Measurements from ENCODE around the gene KNCN.

Gene KNCN

DNA sequence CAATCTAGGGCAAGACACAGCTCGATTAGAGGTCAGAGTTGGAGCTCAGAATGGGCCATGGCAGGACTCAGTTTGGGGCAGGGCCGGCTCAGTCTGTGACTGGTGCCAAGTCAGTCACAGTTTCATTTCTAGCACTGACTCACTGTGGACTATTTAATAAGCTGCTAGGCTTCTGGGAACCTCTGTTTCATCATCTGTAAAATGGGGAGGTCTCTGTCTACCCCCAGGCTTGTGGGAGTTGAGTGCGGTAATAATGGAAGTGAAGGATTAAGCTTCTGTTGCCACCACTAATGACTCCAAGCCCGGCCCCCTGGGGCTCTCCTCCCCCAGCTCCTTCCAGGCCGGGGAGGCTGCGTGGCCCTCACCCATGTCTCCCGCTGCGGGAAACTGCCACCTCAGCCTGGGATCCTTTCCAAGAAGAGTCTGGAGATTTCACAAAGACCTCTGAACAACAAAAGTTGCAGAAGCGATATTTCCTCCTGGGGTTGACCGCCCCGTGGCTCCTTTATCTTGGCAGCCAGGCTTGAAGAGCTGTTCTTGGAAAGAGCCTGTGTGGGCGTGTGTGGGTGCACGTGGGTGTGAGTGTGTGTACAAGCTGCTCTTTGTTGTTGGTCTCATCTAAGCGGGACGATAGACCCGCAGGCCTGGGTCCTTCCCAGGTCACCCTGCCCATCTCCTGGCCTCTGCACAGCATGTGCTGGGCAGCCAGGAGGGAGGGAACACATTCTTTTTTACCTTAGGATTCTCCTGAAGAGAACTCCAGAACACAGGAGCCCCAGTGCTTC, 29.1 kb downstream of the KNCN start:
- FAIRE-seq (no peak), DNase-seq (ENCODE audit: insufficient read length, low spot score) (no peak)
- TF ChIP-seq POLR2A (IDR thresholded peaks at IDR 0.05; ENCODE audit: low read depth, low read length) (no peak), POU2F2 (IDR thresholded peaks at IDR 0.05; ENCODE audit: low read depth, low read length) (no peak), TAF1 (IDR thresholded peaks at IDR 0.05; ENCODE audit: low read depth, low read length) (no peak), PAX5 (IDR thresholded peaks at IDR 0.05; ENCODE audit: insufficient read depth, low read length, severe bottlenecking) (no peak), SPI1 (IDR thresholded peaks at IDR 0.05; ENCODE audit: low read depth, low read length) (no peak), POLR2AphosphoS5 (IDR thresholded peaks at IDR 0.05; ENCODE audit: low read depth, low read length) (no peak)

DNA sequence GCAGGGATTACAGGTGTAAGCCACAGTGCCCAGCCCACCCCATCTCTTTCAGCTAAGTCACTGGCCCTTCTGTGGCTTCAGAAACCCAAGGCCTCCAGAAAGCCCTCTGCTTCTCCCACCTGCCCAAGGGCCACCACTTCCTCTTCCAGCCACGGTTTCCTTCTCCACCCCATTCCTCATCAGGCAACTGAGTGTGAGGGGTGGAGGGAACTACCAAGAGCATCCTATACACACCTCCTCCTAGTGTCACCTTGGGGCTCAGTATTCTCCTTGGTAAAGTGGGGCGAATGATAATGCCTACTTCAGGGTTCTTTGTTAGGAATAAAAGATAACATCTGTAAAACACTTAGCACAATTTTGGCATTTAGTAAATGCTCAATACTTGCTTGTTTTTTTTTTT, 30.0 kb downstream of the KNCN start:
- DNase-seq (ENCODE audit: insufficient read length, low spot score) (no peak), FAIRE-seq (no peak)
- 0 out of 2 replicates have a peak, but pooled peaks have one; percentile 5 for TF ChIP-seq SPI1 (IDR thresholded peaks at IDR 0.05; ENCODE audit: low read depth, low read length)
- TF ChIP-seq POLR2AphosphoS5 (IDR thresholded peaks at IDR 0.05; ENCODE audit: low read depth, low read length), result no peak

DNA sequence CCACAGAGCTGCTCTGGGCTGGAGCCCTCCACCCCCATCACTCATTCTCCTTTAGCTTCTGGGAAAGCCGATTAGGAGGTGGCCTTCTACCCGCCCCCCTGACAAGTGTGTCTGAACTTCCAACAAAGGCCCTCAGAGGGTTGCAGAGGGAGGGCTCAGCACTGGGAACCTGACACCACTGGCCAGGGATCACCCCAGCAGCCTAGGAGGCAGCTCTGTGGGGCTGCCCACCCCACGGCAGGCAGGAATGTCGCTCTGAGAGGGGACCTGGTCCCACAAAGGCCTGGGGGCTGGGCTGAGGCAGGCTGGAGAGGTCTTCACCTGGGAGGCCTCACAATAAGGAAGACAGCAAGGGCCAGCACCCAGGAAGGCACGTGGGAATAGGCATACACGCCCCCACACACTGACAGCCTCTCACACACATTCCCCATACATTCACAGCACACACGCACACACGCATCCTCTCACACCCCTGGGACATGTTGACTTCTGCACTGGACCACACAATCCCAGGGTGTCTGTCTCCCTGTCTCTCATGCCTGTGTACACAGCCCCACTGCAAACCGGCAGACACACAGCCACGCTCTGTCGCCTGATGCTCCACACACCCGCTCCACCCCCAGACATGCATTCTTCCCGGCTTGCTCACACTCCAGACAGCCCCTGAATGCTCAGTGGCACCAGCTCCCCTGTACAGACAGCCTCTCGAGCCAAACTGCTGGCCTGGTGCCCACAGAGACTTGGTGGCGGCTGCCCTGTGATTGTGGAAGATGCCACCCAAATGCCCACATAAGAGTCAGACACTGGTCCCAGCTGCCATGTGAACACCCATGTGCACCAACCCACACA, 31.2 kb downstream of the KNCN start:
- TF ChIP-seq TAF1 (IDR thresholded peaks at IDR 0.05; ENCODE audit: low read depth, low read length), result no peak
- no peak for FAIRE-seq
- no peak for DNase-seq (ENCODE audit: insufficient read length, low spot score)

DNA sequence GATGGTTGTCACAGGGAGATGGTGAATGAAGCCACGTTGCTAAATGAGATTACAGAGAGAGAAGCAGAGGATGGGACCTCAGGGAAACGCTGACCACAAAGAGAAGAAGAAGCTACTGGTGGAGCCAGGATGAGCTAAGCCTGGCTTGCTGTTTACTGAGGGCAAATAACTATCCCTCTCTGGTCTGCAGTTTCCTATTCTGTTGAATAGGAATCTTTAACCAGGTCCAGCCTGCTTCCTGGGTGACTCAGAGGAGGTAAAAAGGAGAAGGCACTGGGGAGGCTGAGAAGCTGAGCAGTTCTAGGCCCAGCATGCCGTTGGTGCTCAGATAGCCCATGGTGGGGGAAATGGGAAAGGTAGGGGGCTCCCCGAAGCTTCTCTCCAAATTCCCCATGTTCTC, 32.2 kb downstream of the KNCN start:
- no peak for TF ChIP-seq TAF1 (IDR thresholded peaks at IDR 0.05; ENCODE audit: low read depth, low read length)
- TF ChIP-seq POU2F2 (IDR thresholded peaks at IDR 0.05; ENCODE audit: low read depth, low read length), result no peak
- no peak for TF ChIP-seq SPI1 (IDR thresholded peaks at IDR 0.05; ENCODE audit: low read depth, low read length)
- no peak for TF ChIP-seq PAX5 (IDR thresholded peaks at IDR 0.05; ENCODE audit: insufficient read depth, low read length, severe bottlenecking)
- TF ChIP-seq POLR2A (IDR thresholded peaks at IDR 0.05; ENCODE audit: low read depth, low read length), result no peak
- TF ChIP-seq POLR2AphosphoS5 (IDR thresholded peaks at IDR 0.05; ENCODE audit: low read depth, low read length), result no peak
- DNase-seq (ENCODE audit: insufficient read length, low spot score) (no peak), FAIRE-seq (no peak)

DNA sequence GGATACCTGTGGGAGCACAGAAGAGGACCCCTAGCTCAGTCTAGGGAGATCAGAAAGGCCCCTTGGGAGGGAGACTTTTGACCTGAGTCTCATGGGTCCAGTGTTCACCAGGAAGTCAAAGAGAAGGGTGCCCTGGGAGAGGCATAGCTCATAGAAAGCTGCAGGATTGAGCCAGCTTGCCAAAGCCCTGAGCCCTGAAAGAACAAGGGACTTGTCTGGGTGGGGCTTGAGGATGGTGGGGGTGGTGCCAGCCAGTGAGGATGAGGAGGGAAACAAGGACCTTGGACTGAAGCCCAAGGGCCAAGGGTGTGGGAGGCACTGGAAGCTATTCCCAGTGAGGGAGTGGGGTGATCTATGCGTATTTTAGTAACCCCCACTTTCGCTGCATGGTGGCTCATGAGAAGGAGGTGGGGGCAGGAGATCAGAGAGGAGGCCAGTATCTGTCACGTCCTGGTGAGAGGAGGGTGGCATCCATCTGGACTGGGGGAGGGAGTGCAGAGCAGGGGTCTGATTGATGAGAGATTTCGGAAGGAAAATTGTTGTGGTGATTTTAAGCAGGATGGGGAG, 33.4 kb downstream of the KNCN start:
- no peak for DNase-seq (ENCODE audit: insufficient read length, low spot score)
- FAIRE-seq, result no peak

DNA sequence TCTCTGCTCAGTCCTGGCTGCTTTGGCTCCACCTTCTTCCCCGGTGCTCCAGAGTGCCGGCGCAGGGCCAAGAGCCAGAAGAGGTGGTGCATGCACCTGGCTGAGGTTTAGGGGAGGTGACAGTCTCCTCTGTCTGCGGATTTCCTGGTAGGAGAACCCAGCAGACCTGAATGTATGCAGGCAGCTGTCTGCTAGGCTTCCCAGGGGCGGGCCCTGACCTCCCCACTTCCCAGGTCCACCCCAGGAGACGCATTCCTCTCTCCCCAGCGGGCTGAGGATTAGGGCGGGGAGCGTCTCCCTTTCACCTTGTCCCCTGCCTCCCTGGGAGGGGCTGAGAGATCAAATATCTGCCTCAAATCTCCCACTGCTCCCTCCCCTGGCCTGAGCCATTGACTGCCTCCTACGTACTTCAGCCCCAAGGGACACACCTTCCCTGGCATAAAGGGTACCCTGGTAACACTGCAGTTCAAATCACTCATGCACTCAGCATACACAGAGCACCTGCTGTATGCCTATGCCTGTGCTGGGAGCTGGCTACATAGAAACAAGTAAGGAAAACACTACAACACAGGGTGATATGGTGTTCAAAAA, 34.3 kb downstream of the KNCN start:
- no peak for DNase-seq (ENCODE audit: insufficient read length, low spot score)
- no peak for FAIRE-seq
- no peak for TF ChIP-seq SPI1 (IDR thresholded peaks at IDR 0.05; ENCODE audit: low read depth, low read length)
- no peak for TF ChIP-seq POLR2AphosphoS5 (IDR thresholded peaks at IDR 0.05; ENCODE audit: low read depth, low read length)
- TF ChIP-seq POU2F2 (IDR thresholded peaks at IDR 0.05; ENCODE audit: low read depth, low read length), result no peak
- TF ChIP-seq TAF1 (IDR thresholded peaks at IDR 0.05; ENCODE audit: low read depth, low read length), result no peak
- no peak for TF ChIP-seq POLR2A (IDR thresholded peaks at IDR 0.05; ENCODE audit: low read depth, low read length)
- no peak for TF ChIP-seq PAX5 (IDR thresholded peaks at IDR 0.05; ENCODE audit: insufficient read depth, low read length, severe bottlenecking)

More for the DNA sequence above, 33.4 kb downstream of the KNCN start:
- TF ChIP-seq POU2F2 (IDR thresholded peaks at IDR 0.05; ENCODE audit: low read depth, low read length) (no peak), TAF1 (IDR thresholded peaks at IDR 0.05; ENCODE audit: low read depth, low read length) (no peak), POLR2A (IDR thresholded peaks at IDR 0.05; ENCODE audit: low read depth, low read length) (no peak), POLR2AphosphoS5 (IDR thresholded peaks at IDR 0.05; ENCODE audit: low read depth, low read length) (no peak), SPI1 (IDR thresholded peaks at IDR 0.05; ENCODE audit: low read depth, low read length) (no peak), PAX5 (IDR thresholded peaks at IDR 0.05; ENCODE audit: insufficient read depth, low read length, severe bottlenecking) (no peak)

DNA sequence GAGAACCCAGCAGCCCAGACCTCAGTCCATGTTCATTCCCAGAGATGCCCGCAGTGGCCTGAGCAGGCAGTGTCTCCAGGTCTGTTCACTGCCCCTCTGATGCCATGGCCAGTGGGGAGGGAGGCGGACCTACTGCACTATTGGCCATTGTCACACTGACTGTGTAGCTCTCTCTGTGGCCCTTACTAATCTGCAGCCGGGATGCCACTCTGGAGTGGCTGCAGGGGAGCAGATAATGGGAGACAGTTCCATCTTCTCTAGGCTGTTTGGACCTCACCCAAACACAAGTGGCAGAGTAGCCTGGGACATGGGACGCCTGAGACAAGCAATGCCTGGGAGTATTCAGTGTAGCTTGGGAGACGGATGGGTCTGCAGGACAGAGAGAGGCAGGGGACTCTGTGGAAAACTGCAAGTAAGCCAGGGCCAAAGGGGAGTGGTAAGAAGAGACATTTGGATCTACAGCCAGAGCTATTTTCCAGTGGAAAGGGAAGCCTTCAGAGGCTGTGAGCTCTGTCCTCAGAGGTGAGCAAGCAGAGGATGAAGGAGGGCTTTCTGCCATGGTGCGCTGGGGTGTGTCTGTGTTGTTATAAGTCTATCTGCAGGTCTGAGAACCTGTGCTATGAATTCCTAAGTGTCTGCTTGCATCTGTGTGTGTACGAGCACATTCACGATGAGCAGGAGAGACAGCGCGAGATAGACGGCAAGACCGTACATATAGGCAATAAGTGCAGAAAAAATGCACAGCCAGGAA, 35.1 kb downstream of the KNCN start:
- no peak for FAIRE-seq
- no peak for TF ChIP-seq POLR2A (IDR thresholded peaks at IDR 0.05; ENCODE audit: low read depth, low read length)
- TF ChIP-seq POU2F2 (IDR thresholded peaks at IDR 0.05; ENCODE audit: low read depth, low read length), result no peak
- TF ChIP-seq POLR2AphosphoS5 (IDR thresholded peaks at IDR 0.05; ENCODE audit: low read depth, low read length), result no peak
- TF ChIP-seq TAF1 (IDR thresholded peaks at IDR 0.05; ENCODE audit: low read depth, low read length), result no peak
- TF ChIP-seq SPI1 (IDR thresholded peaks at IDR 0.05; ENCODE audit: low read depth, low read length), result no peak
- no peak for TF ChIP-seq PAX5 (IDR thresholded peaks at IDR 0.05; ENCODE audit: insufficient read depth, low read length, severe bottlenecking)
- no peak for DNase-seq (ENCODE audit: insufficient read length, low spot score)

DNA sequence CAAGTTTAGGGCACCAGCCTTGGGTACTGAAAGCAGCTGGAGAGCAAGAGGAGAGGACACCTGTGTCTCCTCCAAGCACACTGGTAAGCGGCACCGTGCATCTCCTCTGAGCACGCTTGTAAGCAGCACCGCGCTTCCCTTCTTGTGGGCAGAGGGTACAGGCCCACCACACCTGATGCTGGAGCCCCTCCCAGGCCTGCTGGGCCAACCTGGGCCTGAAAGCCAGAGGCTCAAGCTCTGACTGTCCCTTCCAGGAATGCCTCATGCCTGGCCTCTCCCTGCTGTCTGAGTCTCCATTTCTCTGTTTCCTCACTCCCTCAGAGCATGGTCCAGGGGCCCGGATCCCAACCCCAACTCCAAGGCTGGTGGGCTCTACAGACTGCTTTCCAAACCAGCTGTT, 35.9 kb downstream of the KNCN start:
- TF ChIP-seq POLR2A (IDR thresholded peaks at IDR 0.05; ENCODE audit: low read depth, low read length) (no peak), POLR2AphosphoS5 (IDR thresholded peaks at IDR 0.05; ENCODE audit: low read depth, low read length) (no peak), POU2F2 (IDR thresholded peaks at IDR 0.05; ENCODE audit: low read depth, low read length) (no peak), PAX5 (IDR thresholded peaks at IDR 0.05; ENCODE audit: insufficient read depth, low read length, severe bottlenecking) (no peak), TAF1 (IDR thresholded peaks at IDR 0.05; ENCODE audit: low read depth, low read length) (no peak), SPI1 (IDR thresholded peaks at IDR 0.05; ENCODE audit: low read depth, low read length) (no peak)
- FAIRE-seq, result no peak

DNA sequence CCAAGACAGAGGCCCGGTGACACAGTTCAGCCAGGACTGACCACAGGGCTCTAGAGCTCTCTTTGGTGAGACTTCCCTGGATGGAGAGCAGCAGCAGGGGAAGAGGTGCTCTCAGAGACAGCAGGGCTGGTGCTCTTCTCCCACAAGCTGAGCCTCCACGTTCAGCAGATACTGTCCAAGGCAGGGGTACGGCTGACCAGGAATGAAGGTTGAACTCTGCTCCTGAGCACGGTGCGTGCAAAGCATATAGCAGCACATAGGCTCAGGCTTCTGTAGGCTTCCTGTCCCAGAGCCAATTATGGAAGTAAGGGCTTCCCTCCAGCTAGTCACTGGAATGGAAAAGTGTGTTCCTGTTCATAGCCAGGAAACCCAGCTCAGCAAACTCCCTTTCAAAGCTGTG, 37.9 kb downstream of the KNCN start:
- TF ChIP-seq POLR2A (IDR thresholded peaks at IDR 0.05; ENCODE audit: low read depth, low read length), result no peak
- TF ChIP-seq TAF1 (IDR thresholded peaks at IDR 0.05; ENCODE audit: low read depth, low read length), result no peak
- TF ChIP-seq SPI1 (IDR thresholded peaks at IDR 0.05; ENCODE audit: low read depth, low read length), result no peak
- no peak for TF ChIP-seq POLR2AphosphoS5 (IDR thresholded peaks at IDR 0.05; ENCODE audit: low read depth, low read length)
- TF ChIP-seq POU2F2 (IDR thresholded peaks at IDR 0.05; ENCODE audit: low read depth, low read length), result no peak
- TF ChIP-seq PAX5 (IDR thresholded peaks at IDR 0.05; ENCODE audit: insufficient read depth, low read length, severe bottlenecking), result no peak
- DNase-seq (ENCODE audit: insufficient read length, low spot score) (no peak), FAIRE-seq (no peak)

More for the DNA sequence above, 35.9 kb downstream of the KNCN start:
- no peak for DNase-seq (ENCODE audit: insufficient read length, low spot score)
